HCT116 (cell line): ENCODE data around the gene PLK1. TPM values are rescaled to one million over a fixed set of nuclear protein-coding genes. Genes with fewer than 3 reads are reported as not detected.

Experiments
- ATAC-seq: fragments of 200-7000 bp; cut with Tn5 transposase; 2 replicates; pipeline ENCODE4 v1.9.1; 2020; ENCODE audit warnings: mild to moderate bottlenecking, moderate library complexity
- BruUV-seq: library from RNA; stranded (reverse); fragments of 400-500 nt; replicated peaks from 2 replicates; lab custom pipeline; 2021; lab: Mats Ljungman, UMichigan
- CTCF ChIA-PET: fragments of 300-600 bp; sonication (Branson Sonifier 250); formaldehyde crosslinking; loops from one replicate; lab custom pipeline; 2021; ENCODE audit warnings: antibody characterized with exemption; lab: Charles Lee
- POLR2A ChIA-PET: fragments of 300-600, 350-600 bp; sonication (Branson Sonifier 250); formaldehyde crosslinking; loops from one replicate; lab custom pipeline; 2021; ENCODE audit warnings: antibody characterized with exemption; lab: Charles Lee
- RAD21 ChIA-PET, 2 experiments: fragments of 300-600 bp; sonication (Branson Sonifier 250); formaldehyde crosslinking; loops; one replicate each; lab custom pipeline; 2023; ENCODE audit warnings: low total read pairs in 2 of 2; ENCODE audit not compliant: uncharacterized antibody in 2 of 2, unreplicated experiment in 2 of 2, low non-redundant PET in 1 of 2; lab: Charles Lee
- DNase-seq: peaks from one replicate; pipeline ENCODE4 v3.0.0-alpha.2; 2010; ENCODE audit warnings: low read depth, low spot score
- H2AFZ ChIP-seq: fragments of 200-600 bp; shearing (Covaris generic), sonication (generic); 2 replicates; pipeline ENCODE4 v1.6.1; 2017; ENCODE audit warnings: low read depth, mixed run types, mixed read lengths, antibody characterized with exemption, low read length; ENCODE audit not compliant: poor library complexity, severe bottlenecking
- H3K27ac ChIP-seq: 2 replicates; pipeline ENCODE4 v1.5.1; 2012; ENCODE audit warnings: low read depth, low read length
- H3K27me3 ChIP-seq: fragments of 200-600 bp; sonication (generic); 2 replicates; pipeline ENCODE4 v1.6.1; 2016; ENCODE audit warnings: mixed run types, low read length, mixed read lengths; ENCODE audit not compliant: insufficient read depth
- H3K36me3 ChIP-seq, 2 experiments: fragments of 200-500 bp in 1 of 2; fragments of 200-600 bp in 1 of 2; sonication (Bioruptor generic) in 1 of 2; sonication (generic) in 1 of 2; 2 replicates each; pipeline versions ENCODE4 v1.5.1 to v1.6.1; 2014 to 2016; ENCODE audit warnings: low read length in 2 of 2, inconsistent platforms in 1 of 2, mixed read lengths in 1 of 2, mixed run types in 1 of 2; ENCODE audit not compliant: insufficient read depth in 2 of 2, control insufficient read depth in 1 of 2
- H3K4me1 ChIP-seq, 2 experiments: fragments of 200-600 bp in 1 of 2; sonication (generic) in 1 of 2; 2 replicates each; pipeline versions ENCODE4 v1.5.1 to v1.6.1; 2012 to 2017; ENCODE audit warnings: low read length in 2 of 2, inconsistent platforms in 1 of 2, mild to moderate bottlenecking in 1 of 2, mixed read lengths in 1 of 2, mixed run types in 1 of 2, moderate library complexity in 1 of 2; ENCODE audit not compliant: insufficient read depth in 2 of 2, control insufficient read depth in 1 of 2
- H3K4me2 ChIP-seq: fragments of 200-600 bp; sonication (generic); 2 replicates; pipeline ENCODE4 v1.6.1; 2017; ENCODE audit warnings: mixed run types, low read length, mixed read lengths
- H3K4me3 ChIP-seq, 2 experiments: fragments of 200-600 bp in 1 of 2; sonication (generic) in 1 of 2; replicated peaks in 1 of 2; 2 replicates each; pipeline ENCODE4 v1.5.1; 2011 to 2016; ENCODE audit warnings: low read length in 2 of 2, control low read depth in 1 of 2, low read depth in 1 of 2, mild to moderate bottlenecking in 1 of 2, mixed read lengths in 1 of 2, mixed run types in 1 of 2
- H3K79me2 ChIP-seq: fragments of 200-600 bp; sonication (generic); 2 replicates; pipeline ENCODE4 v1.6.1; 2017; ENCODE audit warnings: mild to moderate bottlenecking, mixed run types, low read length, moderate library complexity, mixed read lengths; ENCODE audit not compliant: insufficient read depth
- H3K9ac ChIP-seq: fragments of 200-600 bp; sonication (generic); 2 replicates; pipeline ENCODE4 v1.6.1; 2016; ENCODE audit warnings: low read length, mixed read lengths
- H3K9me2 ChIP-seq: fragments of 200-600 bp; sonication (generic), shearing (Covaris generic); 2 replicates; pipeline ENCODE4 v1.6.1; 2017; ENCODE audit warnings: mixed run types, mild to moderate bottlenecking, moderate library complexity; ENCODE audit not compliant: insufficient read depth
- H3K9me3 ChIP-seq, 2 experiments: fragments of 200-500 bp in 1 of 2; fragments of 200-600 bp in 1 of 2; sonication (Bioruptor generic) in 1 of 2; sonication (generic) in 1 of 2; 2 replicates each; pipeline ENCODE4 v1.6.1; 2014 to 2017; ENCODE audit warnings: low read length in 2 of 2, mixed read lengths in 2 of 2, inconsistent platforms in 1 of 2, low read depth in 1 of 2, mild to moderate bottlenecking in 1 of 2, mixed run types in 1 of 2, moderate library complexity in 1 of 2; ENCODE audit not compliant: control insufficient read depth in 1 of 2, insufficient read depth in 1 of 2
- H4K20me1 ChIP-seq: fragments of 200-600 bp; sonication (generic), shearing (Covaris generic); 2 replicates; pipeline ENCODE4 v1.6.1; 2017; ENCODE audit warnings: mixed run types, mild to moderate bottlenecking, moderate library complexity; ENCODE audit not compliant: insufficient read depth
- CBX3 ChIP-seq: IDR thresholded peaks from 2 replicates; pipeline ENCODE4 v1.6.1; 2012; ENCODE audit warnings: low read depth
- CEBPB ChIP-seq: IDR thresholded peaks from 2 replicates; pipeline ENCODE4 v1.6.1; 2012; ENCODE audit warnings: low read depth
- ELF1 ChIP-seq: IDR thresholded peaks from 2 replicates; pipeline ENCODE4 v1.6.1; 2012; ENCODE audit warnings: low read depth, borderline replicate concordance
- EZH2 ChIP-seq: fragments of 200-600 bp; sonication (generic); IDR thresholded peaks from 2 replicates; pipeline ENCODE4 v1.6.1; 2017; ENCODE audit warnings: antibody characterized with exemption, mixed run types
- JUND ChIP-seq: IDR thresholded peaks from 2 replicates; pipeline ENCODE4 v1.6.1; 2012
- RAD21 ChIP-seq: IDR thresholded peaks from 2 replicates; pipeline ENCODE4 v1.6.1; 2012; ENCODE audit warnings: low read depth, mild to moderate bottlenecking
- SIN3A ChIP-seq: IDR thresholded peaks from 2 replicates; pipeline ENCODE4 v1.6.1; 2012; ENCODE audit warnings: low read depth
- SP1 ChIP-seq: IDR thresholded peaks from 2 replicates; pipeline ENCODE4 v1.6.1; 2012; ENCODE audit warnings: low read depth
- SRF ChIP-seq: IDR thresholded peaks from 2 replicates; pipeline ENCODE4 v1.6.1; 2012; ENCODE audit warnings: low read depth
- TCF7L2 ChIP-seq: IDR thresholded peaks from 2 replicates; pipeline ENCODE4 v1.7.0; 2011; ENCODE audit warnings: borderline replicate concordance, inconsistent platforms; ENCODE audit not compliant: insufficient read depth, insufficient read length; ENCODE audit errors: extremely low read depth
- YY1 ChIP-seq: IDR thresholded peaks from 2 replicates; pipeline ENCODE4 v1.6.1; 2011; ENCODE audit warnings: low read length, low read depth, moderate library complexity, mild to moderate bottlenecking; ENCODE audit not compliant: insufficient replicate concordance; ENCODE audit errors: extremely low read depth
- ZBTB33 ChIP-seq: IDR thresholded peaks from 2 replicates; pipeline ENCODE4 v1.6.1; 2011; ENCODE audit warnings: mild to moderate bottlenecking, low read length, moderate library complexity; ENCODE audit not compliant: insufficient replicate concordance; ENCODE audit errors: extremely low read depth
- intact Hi-C: fragments of 100-400 bp; cut with micrococcal nuclease; formaldehyde crosslinking; loops from 2 replicates; pipeline ENCODE4 v1.10.0; 2022
- total RNA-seq: library from RNA; stranded (reverse); gene quantifications from one replicate; pipeline ENCODE4 v1.2.1, GENCODE V29; 2021; ENCODE audit not compliant: unreplicated experiment
- TF ChIP-seq, protein P1 (sequence below): IDR thresholded peaks from 2 replicates; pipeline ENCODE4 v1.6.1; 2012; ENCODE audit warnings: low read depth
- TF ChIP-seq, protein P2 (sequence below): IDR thresholded peaks from 2 replicates; pipeline ENCODE4 v1.6.1; 2012

The PLK1 gene
- total RNA-seq, 1 experiment from 2014 or later: 144 TPM

GRCh38 chr16:23650674-23651416, 27.8 kb upstream of the PLK1 start:
- ChIA-PET CTCF (no interaction called here), RAD21 (no interaction called here), POLR2A (no interaction called here)
- Histone ChIP-seq H4K20me1 (no peaks in the 10 kb centered on the region), H3K36me3 (peaks cover 3 to 4% of the 10 kb centered on the region in 2 experiments; a peak in 2 of 4 replicates), H3K4me1 (no peaks in the 10 kb centered on the region), H3K79me2 (peaks cover 72% of the 10 kb centered on the region), H3K4me3 (no peak overlapping the region), H3K9ac (no peak overlapping the region), H3K9me2 (no peaks in the 10 kb centered on the region), H3K27ac (no peak overlapping the region), H2AFZ (no peak overlapping the region), H3K9me3 (no peaks in the 10 kb centered on the region), H3K4me2 (no peak overlapping the region), H3K27me3 (no peaks in the 10 kb centered on the region)
- TF ChIP-seq EZH2 (no peak), CBX3 (no peak), SP1 (no peak), ZBTB33 (no peak), SRF (no peak), ELF1 (no peak), SIN3A (no peak), YY1 (no peak), CEBPB (no peak), JUND (no peak), RAD21 (no peak), TCF7L2 (no peak)
- TF ChIP-seq, protein P1, sequence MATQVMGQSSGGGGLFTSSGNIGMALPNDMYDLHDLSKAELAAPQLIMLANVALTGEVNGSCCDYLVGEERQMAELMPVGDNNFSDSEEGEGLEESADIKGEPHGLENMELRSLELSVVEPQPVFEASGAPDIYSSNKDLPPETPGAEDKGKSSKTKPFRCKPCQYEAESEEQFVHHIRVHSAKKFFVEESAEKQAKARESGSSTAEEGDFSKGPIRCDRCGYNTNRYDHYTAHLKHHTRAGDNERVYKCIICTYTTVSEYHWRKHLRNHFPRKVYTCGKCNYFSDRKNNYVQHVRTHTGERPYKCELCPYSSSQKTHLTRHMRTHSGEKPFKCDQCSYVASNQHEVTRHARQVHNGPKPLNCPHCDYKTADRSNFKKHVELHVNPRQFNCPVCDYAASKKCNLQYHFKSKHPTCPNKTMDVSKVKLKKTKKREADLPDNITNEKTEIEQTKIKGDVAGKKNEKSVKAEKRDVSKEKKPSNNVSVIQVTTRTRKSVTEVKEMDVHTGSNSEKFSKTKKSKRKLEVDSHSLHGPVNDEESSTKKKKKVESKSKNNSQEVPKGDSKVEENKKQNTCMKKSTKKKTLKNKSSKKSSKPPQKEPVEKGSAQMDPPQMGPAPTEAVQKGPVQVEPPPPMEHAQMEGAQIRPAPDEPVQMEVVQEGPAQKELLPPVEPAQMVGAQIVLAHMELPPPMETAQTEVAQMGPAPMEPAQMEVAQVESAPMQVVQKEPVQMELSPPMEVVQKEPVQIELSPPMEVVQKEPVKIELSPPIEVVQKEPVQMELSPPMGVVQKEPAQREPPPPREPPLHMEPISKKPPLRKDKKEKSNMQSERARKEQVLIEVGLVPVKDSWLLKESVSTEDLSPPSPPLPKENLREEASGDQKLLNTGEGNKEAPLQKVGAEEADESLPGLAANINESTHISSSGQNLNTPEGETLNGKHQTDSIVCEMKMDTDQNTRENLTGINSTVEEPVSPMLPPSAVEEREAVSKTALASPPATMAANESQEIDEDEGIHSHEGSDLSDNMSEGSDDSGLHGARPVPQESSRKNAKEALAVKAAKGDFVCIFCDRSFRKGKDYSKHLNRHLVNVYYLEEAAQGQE: no peak
- TF ChIP-seq, protein P2, sequence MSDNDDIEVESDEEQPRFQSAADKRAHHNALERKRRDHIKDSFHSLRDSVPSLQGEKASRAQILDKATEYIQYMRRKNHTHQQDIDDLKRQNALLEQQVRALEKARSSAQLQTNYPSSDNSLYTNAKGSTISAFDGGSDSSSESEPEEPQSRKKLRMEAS: no peak
- intact Hi-C loops: no loop called here
- DNase-seq (no peak), ATAC-seq (no peak)
- BruUV-seq: no TSS peak
